ENCODE data around the gene OGFOD3. TPM values are rescaled to one million over a fixed set of nuclear protein-coding genes. Genes with fewer than 3 reads are reported as not detected.

Gene OGFOD3
- total RNA-seq (36.1 TPM), polyA plus RNA-seq (ENCODE audit: insufficient read depth, low read depth, low replicate concordance) (27.8 TPM)
- long read RNA-seq, donor 1, full-length matches to known transcripts, result 16 of 16 reads
- long read RNA-seq, donor 1, partial matches to known transcripts, result 0 of 16 reads
- long read RNA-seq, donor 1, other reads (novel, unspliced or antisense), result 0 of 16 reads
- long read RNA-seq, donor 2, full-length matches to known transcripts, result 11 of 11 reads
- long read RNA-seq, donor 2, partial matches to known transcripts, result 0 of 11 reads
- long read RNA-seq, donor 2, other reads (novel, unspliced or antisense), result 0 of 11 reads
- long read RNA-seq, donor 3, full-length matches to known transcripts, result 12 of 25 reads
- long read RNA-seq, donor 3, partial matches to known transcripts, result 13 of 25 reads
- long read RNA-seq, donor 3, other reads (novel, unspliced or antisense), result 0 of 25 reads
- long read RNA-seq, donor 4, full-length matches to known transcripts, result 9 of 9 reads
- long read RNA-seq, donor 4, partial matches to known transcripts, result 0 of 9 reads
- long read RNA-seq, donor 4, other reads (novel, unspliced or antisense), result 0 of 9 reads
- long read RNA-seq, donor 5, full-length matches to known transcripts, result 1 of 1 reads
- long read RNA-seq, donor 5, partial matches to known transcripts, result 0 of 1 reads
- long read RNA-seq, donor 5, other reads (novel, unspliced or antisense), result 0 of 1 reads
- long read RNA-seq, donor 6, full-length matches to known transcripts, result 5 of 5 reads
- long read RNA-seq, donor 6, partial matches to known transcripts, result 0 of 5 reads
- long read RNA-seq, donor 6, other reads (novel, unspliced or antisense), result 0 of 5 reads
- long read RNA-seq, donor 7, full-length matches to known transcripts, result 32 of 44 reads
- long read RNA-seq, donor 7, partial matches to known transcripts, result 3 of 44 reads
- long read RNA-seq, donor 7, other reads (novel, unspliced or antisense), result 9 of 44 reads
- long read RNA-seq, donor 8, full-length matches to known transcripts, result 14 of 14 reads
- long read RNA-seq, donor 8, partial matches to known transcripts, result 0 of 14 reads
- long read RNA-seq, donor 8, other reads (novel, unspliced or antisense), result 0 of 14 reads
- long read RNA-seq, donor 9, partial matches to known transcripts, result 0 of 3 reads
- long read RNA-seq, donor 9, other reads (novel, unspliced or antisense), result 0 of 3 reads
- long read RNA-seq, donor 10, full-length matches to known transcripts, result 10 of 10 reads
- long read RNA-seq, donor 10, partial matches to known transcripts, result 0 of 10 reads
- long read RNA-seq, donor 10, other reads (novel, unspliced or antisense), result 0 of 10 reads

DNA sequence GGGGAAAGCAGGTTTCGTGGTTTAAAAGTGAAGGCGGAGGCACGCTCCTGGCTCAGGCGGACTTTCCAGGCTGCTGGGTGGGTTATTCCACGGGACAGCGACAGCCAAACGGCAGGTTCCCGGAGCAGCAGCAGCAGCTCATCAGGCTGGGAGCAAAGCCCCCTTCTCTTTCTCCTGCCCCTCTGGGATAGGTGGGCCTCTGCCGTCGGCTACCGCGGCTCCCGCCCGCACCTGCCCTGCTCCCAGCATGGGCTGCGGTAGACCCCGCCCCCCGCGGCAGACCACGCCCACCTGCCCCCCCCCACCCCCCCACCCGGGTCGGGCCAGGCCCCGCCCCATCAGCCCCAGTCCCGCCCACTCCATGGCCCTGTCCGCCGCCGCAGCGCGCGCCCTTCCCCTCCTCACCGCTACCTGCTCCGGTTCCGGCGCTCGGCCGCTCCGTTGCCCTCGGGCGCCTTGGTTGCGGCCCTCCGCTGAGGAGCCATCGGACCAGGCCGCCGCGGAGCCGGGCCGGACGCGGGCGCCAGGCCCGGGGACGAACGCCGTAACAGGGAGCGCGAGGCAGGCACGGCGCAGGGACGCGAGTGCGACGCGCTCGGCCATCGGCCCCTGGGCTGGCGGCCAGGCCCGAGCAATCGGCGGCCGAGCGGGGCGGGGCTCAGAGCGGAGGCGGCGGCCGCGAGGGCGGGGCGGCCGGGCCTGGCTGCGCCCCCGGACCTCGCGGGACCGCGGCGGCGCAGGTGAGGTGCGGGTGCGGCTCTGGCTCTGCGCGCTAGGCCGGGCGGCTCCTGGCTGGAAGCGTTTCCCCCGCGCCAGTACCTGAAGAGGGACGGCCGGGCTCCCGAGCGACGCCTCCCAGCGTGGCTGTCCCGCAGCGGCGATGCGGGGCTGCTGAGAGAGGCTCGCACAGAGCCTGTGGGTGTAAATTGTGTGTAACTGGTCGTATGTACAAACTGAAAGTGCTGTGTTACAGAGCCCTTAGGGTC lies at the start of gene OGFOD3, which contains the start of gene HEXD:
OGFOD3 (minus strand) TSS at position 586 of the 986 bp plus-strand sequence; CDS start at position 485, 101 bp downstream.
HEXD (plus strand) TSS at position 347 of the 986 bp plus-strand sequence. CDS start 1,453 bp downstream, outside the sequence.
- intact Hi-C loops (cut with DNase I), result no loop called here
- Histone ChIP-seq H3K9me3 (ENCODE audit: control insufficient read depth in 2 of 3, insufficient read depth in 1 of 3, low read length in 3 of 3) (no peaks in the 10 kb centered on the region), H3K4me1 (ENCODE audit: control insufficient read depth in 2 of 3, insufficient read depth in 2 of 3, low read depth in 1 of 3, low read length in 3 of 3) (peaks cover 0 to 9% (median 2%) of the 10 kb centered on the region in 3 donors), H3K4me3 (ENCODE audit: low read length in 3 of 3) (peak within 1 kb of the TSS; percentile 82 to 89 (median 88)), H3K27ac (ENCODE audit: low read depth in 2 of 2, low read length in 2 of 2) (peak within 1 kb of the TSS; percentile 82 to 95), H3K9ac (ENCODE audit: low read length in 3 of 3) (peak within 1 kb of the TSS; percentile 35 to 81 (median 67)), H3K36me3 (ENCODE audit: control insufficient read depth in 2 of 3, insufficient read depth in 3 of 3, low read length in 3 of 3) (peaks cover 0 to 2% (median 0%) of the 10 kb centered on the region in 3 donors), H3K27me3 (ENCODE audit: control insufficient read depth, insufficient read depth, low read length) (no peaks in the 10 kb centered on the region)
- TF ChIP-seq CTCF (IDR thresholded peaks at IDR 0.05; ENCODE audit: borderline replicate concordance, extremely low read depth, insufficient read depth), result no peak
- DNase-seq (peak; percentile 90 to 94 (median 93)), FAIRE-seq (no peak)

DNA sequence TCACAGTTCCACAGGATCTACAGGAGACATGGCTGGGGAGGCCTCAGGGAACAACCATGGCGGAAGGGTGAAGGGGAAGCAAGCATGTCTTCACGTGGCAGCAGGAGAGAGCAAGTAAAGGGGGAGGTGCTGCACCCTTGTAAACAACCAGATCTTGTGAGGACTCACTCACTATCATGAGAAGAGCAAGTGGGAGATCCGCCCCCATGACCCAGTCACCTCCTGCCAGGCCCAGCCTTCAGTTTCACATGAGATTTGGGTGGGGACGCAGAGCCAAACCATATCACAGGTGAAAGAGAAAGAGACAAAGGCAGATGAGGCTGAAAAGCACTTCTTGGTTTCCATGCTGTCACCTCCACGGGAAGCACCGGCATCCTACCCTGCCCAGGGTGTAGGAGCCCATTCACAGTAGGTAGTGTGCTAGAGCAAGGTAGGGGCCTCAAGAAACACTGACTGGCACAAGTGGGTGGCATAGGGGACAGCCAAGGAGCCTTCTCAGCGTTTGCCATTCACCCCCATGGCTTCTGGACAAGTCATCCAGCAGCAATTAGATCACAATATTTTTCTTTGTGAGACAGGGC lies 46.7 kb upstream of the OGFOD3 start:
- FAIRE-seq, result no peak
- TF ChIP-seq CTCF (IDR thresholded peaks at IDR 0.05; ENCODE audit: borderline replicate concordance, extremely low read depth, insufficient read depth), result no peak

More for the DNA sequence above, 46.7 kb upstream of the OGFOD3 start:
- H3K36me3 ChIP-seq (ENCODE audit: control insufficient read depth in 2 of 3, insufficient read depth in 3 of 3, low read length in 3 of 3), result peaks cover 7 to 36% (median 15%) of the 10 kb centered on the region in 3 donors
- H3K9me3 ChIP-seq (ENCODE audit: control insufficient read depth in 2 of 3, insufficient read depth in 1 of 3, low read length in 3 of 3), result no peaks in the 10 kb centered on the region
- no peaks in the 10 kb centered on the region for H3K27me3 ChIP-seq (ENCODE audit: control insufficient read depth, insufficient read depth, low read length)
- H3K27ac ChIP-seq (ENCODE audit: low read depth in 2 of 2, low read length in 2 of 2), result no peak overlapping the region
- intact Hi-C loops (cut with DNase I), result loop anchor here (10.0 kb wide), 1 partner anchor 110 kb away; no protein-coding TSS in a partner anchor
- H3K4me1 ChIP-seq (ENCODE audit: control insufficient read depth in 2 of 3, insufficient read depth in 2 of 3, low read depth in 1 of 3, low read length in 3 of 3), result no peaks in the 10 kb centered on the region
- peak in 1 of 5 donors; percentile 20 for DNase-seq
- H3K4me3 ChIP-seq (ENCODE audit: low read length in 3 of 3), result no peak overlapping the region
- H3K9ac ChIP-seq (ENCODE audit: low read length in 3 of 3), result no peak overlapping the region
